Glutamatergic neuron (in vitro differentiated cells): ENCODE data around the gene SLIRP. TPM values are rescaled to one million over a fixed set of nuclear protein-coding genes. Genes with fewer than 3 reads are reported as not detected.

Experiments
- DNase-seq: peaks from one replicate; pipeline ENCODE4 v3.0.0; 2022
- H3K27ac Mint-ChIP-seq: one replicate; pipeline ENCODE4 v1.8.0; 2020; ENCODE audit warnings: mild to moderate bottlenecking, mixed read lengths, inconsistent platforms; ENCODE audit not compliant: unreplicated experiment
- H3K27me3 Mint-ChIP-seq: one replicate; pipeline ENCODE4 v1.8.0; 2020; ENCODE audit warnings: mild to moderate bottlenecking, moderate library complexity, mixed read lengths, inconsistent platforms; ENCODE audit not compliant: unreplicated experiment
- H3K36me3 Mint-ChIP-seq: one replicate; pipeline ENCODE4 v1.8.0; 2020; ENCODE audit warnings: mild to moderate bottlenecking, mixed read lengths, inconsistent platforms; ENCODE audit not compliant: unreplicated experiment
- H3K4me1 Mint-ChIP-seq: one replicate; pipeline ENCODE4 v1.8.0; 2020; ENCODE audit warnings: mild to moderate bottlenecking, low read depth, mixed read lengths, inconsistent platforms; ENCODE audit not compliant: unreplicated experiment
- H3K4me3 Mint-ChIP-seq: one replicate; pipeline ENCODE4 v1.8.0; 2020; ENCODE audit warnings: mild to moderate bottlenecking, mixed read lengths, inconsistent platforms; ENCODE audit not compliant: unreplicated experiment
- H3K9me3 Mint-ChIP-seq: one replicate; pipeline ENCODE4 v1.8.0; 2020; ENCODE audit warnings: mild to moderate bottlenecking, moderate library complexity, mixed read lengths, inconsistent platforms; ENCODE audit not compliant: unreplicated experiment
- CTCF ChIP-seq: fragments of 200-600 bp; sonication (generic); IDR thresholded peaks from one replicate; pipeline ENCODE4 v1.5.0; 2021; ENCODE audit not compliant: partially characterized antibody, unreplicated experiment
- total RNA-seq: library from RNA; stranded (reverse); fragmentation: NEBNext Ultra II Directional; extraction: Animal tissue kit (Norgen Biotek cat#: 25700); gene quantifications from one replicate; pipeline ENCODE4 v1.2.1, GENCODE V29; 2021; ENCODE audit not compliant: unreplicated experiment

Gene SLIRP
- total RNA-seq, 1 donor from 2014 or later = 126 TPM

GRCh38 chr14:77691259-77691658 is 16.6 kb upstream of the SLIRP start:
- no peak for DNase-seq
- no peaks in the 10 kb centered on the region for H3K36me3 Mint-ChIP-seq
- no peak overlapping the region for H3K4me3 Mint-ChIP-seq
- no peaks in the 10 kb centered on the region for H3K27me3 Mint-ChIP-seq
- H3K9me3 Mint-ChIP-seq = no peaks in the 10 kb centered on the region
- no peak for TF ChIP-seq CTCF
- H3K27ac Mint-ChIP-seq = no peak overlapping the region
- H3K4me1 Mint-ChIP-seq = no peaks in the 10 kb centered on the region

- Mint-ChIP-seq H3K36me3 (no peaks in the 10 kb centered on the region), H3K27ac (peak overlapping the region; percentile 91), H3K4me3 (peak overlapping the region; percentile 97), H3K27me3 (no peaks in the 10 kb centered on the region), H3K4me1 (peaks cover 20% of the 10 kb centered on the region), H3K9me3 (peaks cover 4% of the 10 kb centered on the region)
- no peak for DNase-seq
- no peak for TF ChIP-seq CTCF
These were observed 564 bp upstream of the SLIRP start for GRCh38 chr14:77707355-77707723.

DNA sequence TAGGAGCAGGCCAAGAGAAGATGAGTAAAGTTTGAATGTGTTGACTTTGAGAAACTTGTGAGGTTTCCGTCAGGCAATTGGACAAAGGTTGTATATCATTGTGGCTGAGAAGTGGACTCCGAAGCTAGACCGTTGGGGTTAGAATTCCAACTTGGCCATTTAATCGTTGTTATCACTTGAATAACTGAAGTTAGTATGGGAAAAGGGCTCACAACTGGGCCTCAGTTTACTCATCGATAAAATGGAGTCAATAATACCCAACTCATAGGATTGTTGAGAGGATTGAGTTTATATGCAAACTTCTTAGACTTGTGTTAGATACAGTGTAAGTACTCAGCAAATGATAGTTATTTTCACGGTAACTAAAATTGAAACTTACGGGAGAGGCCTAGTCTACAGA is 846 bp downstream of the SLIRP start:
- peaks cover 4% of the 10 kb centered on the region for H3K9me3 Mint-ChIP-seq
- peaks cover 20% of the 10 kb centered on the region for H3K4me1 Mint-ChIP-seq
- H3K36me3 Mint-ChIP-seq = no peaks in the 10 kb centered on the region
- H3K27me3 Mint-ChIP-seq = no peaks in the 10 kb centered on the region
- no peak for TF ChIP-seq CTCF
- H3K4me3 Mint-ChIP-seq = peak overlapping the region; percentile 97
- peak overlapping the region; percentile 91 for H3K27ac Mint-ChIP-seq
- no peak for DNase-seq

DNA sequence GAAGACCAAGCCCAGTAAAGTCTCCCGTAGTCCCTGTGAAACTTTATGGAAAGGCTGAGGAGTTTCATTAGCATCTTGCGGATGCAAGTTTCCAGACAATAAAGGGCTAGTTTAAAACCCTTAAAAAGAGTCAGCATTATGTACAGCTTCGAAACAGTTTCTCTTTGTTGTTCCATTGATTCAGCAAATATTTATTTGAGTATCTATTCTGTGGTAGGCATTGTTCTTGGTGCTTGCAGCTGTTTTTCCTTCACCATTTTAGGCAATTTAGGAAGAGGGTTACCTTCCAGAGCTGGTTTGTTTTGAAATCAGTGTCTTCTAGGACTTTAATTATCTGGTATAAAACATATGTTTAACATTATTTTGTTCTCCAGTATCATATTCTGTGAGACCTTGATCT is 1.5 kb downstream of the SLIRP start:
- TF ChIP-seq CTCF = no peak
- peaks cover 4% of the 10 kb centered on the region for H3K9me3 Mint-ChIP-seq
- peaks cover under 1% of the 10 kb centered on the region for H3K36me3 Mint-ChIP-seq
- DNase-seq = no peak
- H3K27me3 Mint-ChIP-seq = no peaks in the 10 kb centered on the region
- H3K4me3 Mint-ChIP-seq = peak overlapping the region; percentile 97
- no peak overlapping the region for H3K27ac Mint-ChIP-seq
- H3K4me1 Mint-ChIP-seq = peaks cover 20% of the 10 kb centered on the region

DNA sequence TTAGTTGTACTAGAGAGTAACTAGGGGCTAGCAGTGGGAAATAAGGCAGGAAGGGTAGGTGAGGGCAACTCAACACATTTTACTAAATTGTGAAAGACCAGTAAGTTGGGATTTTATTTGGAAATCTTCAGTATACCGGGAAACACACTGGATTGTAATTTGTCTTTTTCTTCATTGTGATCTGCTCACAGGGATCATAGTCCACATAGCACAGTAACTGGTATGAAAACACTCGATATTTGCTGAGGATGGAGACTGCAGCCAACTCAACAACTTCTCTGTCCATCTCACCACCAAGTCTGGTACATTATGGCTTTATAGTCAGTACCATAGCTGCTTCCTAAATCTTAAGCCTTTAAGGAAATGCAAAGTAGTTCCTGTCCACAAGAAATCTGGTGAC is 2.5 kb downstream of the SLIRP start:
- Mint-ChIP-seq H3K9me3 (peaks cover 4% of the 10 kb centered on the region), H3K27ac (peak overlapping the region; percentile 39), H3K4me1 (peaks cover 20% of the 10 kb centered on the region), H3K36me3 (peaks cover 5% of the 10 kb centered on the region), H3K27me3 (no peaks in the 10 kb centered on the region), H3K4me3 (peak overlapping the region; percentile 97)
- TF ChIP-seq CTCF = no peak
- no peak for DNase-seq
